Measurements from ENCODE around the gene ATOSB.

Gene ATOSB

GRCh38 chr9:35105126-35105525 is 10.5 kb downstream of the ATOSB start:
- TF ChIP-seq FOXM1 (IDR thresholded peaks at IDR 0.05; ENCODE audit: borderline replicate concordance, low read depth) (no peak), TEAD4 (IDR thresholded peaks at IDR 0.05) (no peak), NFIC (IDR thresholded peaks at IDR 0.05) (no peak), CEBPB (IDR thresholded peaks at IDR 0.05) (no peak), YY1 (IDR thresholded peaks at IDR 0.05; ENCODE audit: low read depth) (no peak), CREB1 (IDR thresholded peaks at IDR 0.05; ENCODE audit: low read depth) (no peak), TAF1 (IDR thresholded peaks at IDR 0.05; ENCODE audit: low read depth) (no peak), EGR1 (IDR thresholded peaks at IDR 0.05) (no peak), ZBTB7A (IDR thresholded peaks at IDR 0.05; ENCODE audit: low read depth) (no peak), REST (IDR thresholded peaks at IDR 0.05; ENCODE audit: low read depth) (no peak), MAX (IDR thresholded peaks at IDR 0.05) (no peak), EP300 (IDR thresholded peaks at IDR 0.05; ENCODE audit: borderline replicate concordance) (no peak), RAD21 (IDR thresholded peaks at IDR 0.05; ENCODE audit: low read depth) (no peak)

- TF ChIP-seq EP300 (IDR thresholded peaks at IDR 0.05; ENCODE audit: borderline replicate concordance): no peak
- TF ChIP-seq ZBTB7A (IDR thresholded peaks at IDR 0.05; ENCODE audit: low read depth): no peak
- no peak for TF ChIP-seq REST (IDR thresholded peaks at IDR 0.05; ENCODE audit: low read depth)
- TF ChIP-seq NFIC (IDR thresholded peaks at IDR 0.05): no peak
- TF ChIP-seq YY1 (IDR thresholded peaks at IDR 0.05; ENCODE audit: low read depth): no peak
- TF ChIP-seq TEAD4 (IDR thresholded peaks at IDR 0.05): no peak
- TF ChIP-seq TCF12 (IDR thresholded peaks at IDR 0.05; ENCODE audit: low read depth): no peak
- no peak for TF ChIP-seq MAX (IDR thresholded peaks at IDR 0.05)
Measured at GRCh38 chr9:35104586-35104985, 11.1 kb downstream of the ATOSB start.

- TF ChIP-seq MAX (IDR thresholded peaks at IDR 0.05): no peak
- TF ChIP-seq TCF12 (IDR thresholded peaks at IDR 0.05; ENCODE audit: low read depth): no peak
- TF ChIP-seq CEBPB (IDR thresholded peaks at IDR 0.05): no peak
- no peak for TF ChIP-seq REST (IDR thresholded peaks at IDR 0.05; ENCODE audit: low read depth)
- no peak for TF ChIP-seq TEAD4 (IDR thresholded peaks at IDR 0.05)
- TF ChIP-seq CREB1 (IDR thresholded peaks at IDR 0.05; ENCODE audit: low read depth): no peak
- no peak for TF ChIP-seq USF1 (IDR thresholded peaks at IDR 0.05)
- TF ChIP-seq RAD21 (IDR thresholded peaks at IDR 0.05; ENCODE audit: low read depth): no peak
- no peak for TF ChIP-seq EP300 (IDR thresholded peaks at IDR 0.05; ENCODE audit: borderline replicate concordance)
- no peak for TF ChIP-seq YY1 (IDR thresholded peaks at IDR 0.05; ENCODE audit: low read depth)
- no peak for TF ChIP-seq FOXM1 (IDR thresholded peaks at IDR 0.05; ENCODE audit: borderline replicate concordance, low read depth)
- no peak for TF ChIP-seq TAF1 (IDR thresholded peaks at IDR 0.05; ENCODE audit: low read depth)
- TF ChIP-seq EGR1 (IDR thresholded peaks at IDR 0.05): no peak
- no peak for TF ChIP-seq ZBTB7A (IDR thresholded peaks at IDR 0.05; ENCODE audit: low read depth)
- TF ChIP-seq NFIC (IDR thresholded peaks at IDR 0.05): no peak
Measured at GRCh38 chr9:35103660-35104191, 11.9 kb downstream of the ATOSB start.

- TF ChIP-seq EP300 (IDR thresholded peaks at IDR 0.05; ENCODE audit: borderline replicate concordance) (peak; percentile 8; the same call in 1 of the 2 replicates), CEBPB (IDR thresholded peaks at IDR 0.05) (no peak), USF1 (IDR thresholded peaks at IDR 0.05) (peak; percentile 49), REST (IDR thresholded peaks at IDR 0.05; ENCODE audit: low read depth) (no peak), ZBTB7A (IDR thresholded peaks at IDR 0.05; ENCODE audit: low read depth) (0 out of 2 replicates have a peak, but pooled peaks have one; percentile 15), FOXM1 (IDR thresholded peaks at IDR 0.05; ENCODE audit: borderline replicate concordance, low read depth) (no peak), RAD21 (IDR thresholded peaks at IDR 0.05; ENCODE audit: low read depth) (no peak), EGR1 (IDR thresholded peaks at IDR 0.05) (peak; percentile 64), TAF1 (IDR thresholded peaks at IDR 0.05; ENCODE audit: low read depth) (peak; percentile 91), CREB1 (IDR thresholded peaks at IDR 0.05; ENCODE audit: low read depth) (peak; percentile 23; the same call in 1 of the 2 replicates), MAX (IDR thresholded peaks at IDR 0.05) (peak; percentile 81), TCF12 (IDR thresholded peaks at IDR 0.05; ENCODE audit: low read depth) (peak; percentile 76; the same call in 1 of the 2 replicates), YY1 (IDR thresholded peaks at IDR 0.05; ENCODE audit: low read depth) (peak; percentile 66), NFIC (IDR thresholded peaks at IDR 0.05) (no peak), TEAD4 (IDR thresholded peaks at IDR 0.05) (no peak)
Measured at GRCh38 chr9:35102769-35103659, 12.6 kb downstream of the ATOSB start, which contains the start of gene STOML2. TSS of gene STOML2 (minus strand) at chr9:35103131. CDS start at chr9:35103094, 37 bp downstream.

Data from Ishikawa (cell line).